RWPE1 (cell line): Measurements from ENCODE around the gene DOK1.

Source experiments
- CTCF ChIA-PET: fragments of 350-600 bp; sonication (Branson Sonifier 250); formaldehyde crosslinking; extraction: SDS; loops from one replicate; lab custom pipeline; 2021; lab: Yijun Ruan, JAX
- POLR2A ChIA-PET: fragments of 400-600 bp; formaldehyde crosslinking; extraction: SDS; loops from one replicate; lab custom pipeline; 2020; ENCODE audit warnings: antibody characterized with exemption; ENCODE audit not compliant: low non-redundant PET; lab: Yijun Ruan, JAX
- DNase-seq: peaks from one replicate; pipeline ENCODE4 v3.0.0; 2012; ENCODE audit warnings: low spot score
- H3K27ac ChIP-seq: fragments of 450-650 bp; 2 replicates; pipeline ENCODE4 v1.5.1; 2017
- TF ChIP-seq, protein P1 (sequence below): fragments of 450-650 bp; conservative IDR thresholded peaks from 2 replicates; pipeline ENCODE4 v1.5.1; 2017; ENCODE audit warnings: low read depth, mild to moderate bottlenecking

Gene DOK1

DNA sequence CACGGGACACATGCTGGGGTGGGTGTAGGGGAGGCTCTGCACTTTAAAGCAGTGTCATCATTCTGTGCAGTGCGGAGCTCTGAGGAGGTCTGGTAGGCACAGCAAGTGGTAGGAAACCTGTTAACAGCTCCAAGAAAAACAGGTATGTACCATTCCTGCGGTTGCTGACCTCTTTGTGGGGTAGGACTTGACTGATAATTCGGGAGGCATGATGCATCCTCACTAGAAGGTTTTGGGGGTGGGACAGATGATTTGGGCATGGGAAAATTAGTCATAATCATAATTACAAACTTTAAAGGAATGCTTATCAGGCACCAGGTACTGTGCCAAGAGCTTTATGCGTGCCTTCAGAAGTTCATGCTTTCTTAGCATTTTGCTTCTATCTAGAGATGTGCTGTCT, 9.7 kb downstream of the DOK1 start:
- DNase-seq, result peak; percentile 43
- ChIA-PET POLR2A (no interaction called here), CTCF (no interaction called here)
- H3K27ac ChIP-seq, result no peak overlapping the region
- TF ChIP-seq, protein P1, sequence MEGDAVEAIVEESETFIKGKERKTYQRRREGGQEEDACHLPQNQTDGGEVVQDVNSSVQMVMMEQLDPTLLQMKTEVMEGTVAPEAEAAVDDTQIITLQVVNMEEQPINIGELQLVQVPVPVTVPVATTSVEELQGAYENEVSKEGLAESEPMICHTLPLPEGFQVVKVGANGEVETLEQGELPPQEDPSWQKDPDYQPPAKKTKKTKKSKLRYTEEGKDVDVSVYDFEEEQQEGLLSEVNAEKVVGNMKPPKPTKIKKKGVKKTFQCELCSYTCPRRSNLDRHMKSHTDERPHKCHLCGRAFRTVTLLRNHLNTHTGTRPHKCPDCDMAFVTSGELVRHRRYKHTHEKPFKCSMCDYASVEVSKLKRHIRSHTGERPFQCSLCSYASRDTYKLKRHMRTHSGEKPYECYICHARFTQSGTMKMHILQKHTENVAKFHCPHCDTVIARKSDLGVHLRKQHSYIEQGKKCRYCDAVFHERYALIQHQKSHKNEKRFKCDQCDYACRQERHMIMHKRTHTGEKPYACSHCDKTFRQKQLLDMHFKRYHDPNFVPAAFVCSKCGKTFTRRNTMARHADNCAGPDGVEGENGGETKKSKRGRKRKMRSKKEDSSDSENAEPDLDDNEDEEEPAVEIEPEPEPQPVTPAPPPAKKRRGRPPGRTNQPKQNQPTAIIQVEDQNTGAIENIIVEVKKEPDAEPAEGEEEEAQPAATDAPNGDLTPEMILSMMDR, result no peak

DNA sequence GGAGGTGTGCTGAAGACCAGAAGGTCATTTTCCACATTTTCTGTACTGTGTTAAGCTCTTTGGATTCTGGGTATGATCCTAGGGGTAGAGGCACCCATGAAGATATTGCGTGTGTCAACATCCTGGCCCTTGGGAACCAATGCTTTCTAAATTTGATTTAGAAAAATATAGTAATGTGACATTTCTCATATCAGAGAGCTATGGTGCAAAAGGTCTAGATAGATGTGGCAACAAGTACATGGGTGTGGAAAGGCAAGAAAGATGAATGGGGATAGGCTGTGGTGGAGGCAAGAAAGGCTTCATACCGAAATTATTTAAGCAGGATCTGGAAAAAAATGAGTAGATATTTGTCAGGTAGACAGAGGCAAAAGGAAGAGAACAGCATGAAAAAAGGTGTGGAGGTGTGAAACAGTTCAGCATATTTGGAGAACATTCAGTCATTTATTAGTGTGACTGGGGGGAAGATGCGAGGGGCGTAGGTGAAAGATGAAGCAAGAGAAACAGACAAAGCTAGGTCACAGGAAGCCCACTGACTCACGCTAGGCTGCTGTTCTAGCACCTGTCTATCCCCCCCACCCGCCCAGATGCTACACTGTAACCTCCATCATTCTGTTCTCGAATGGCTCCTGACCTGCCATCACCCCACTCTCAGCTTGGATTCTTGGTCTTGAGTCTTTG, 11.7 kb downstream of the DOK1 start:
- POLR2A ChIA-PET, result no interaction called here
- no peak for DNase-seq
- TF ChIP-seq, protein P1, result no peak
- CTCF ChIA-PET, result interaction anchor here (0.7 to 1.1 kb wide), 3 partner anchors 34 to 310 kb away, joined by 3 to 5 read pairs (median 3); partner anchors contain the start of genes CCDC142 and TTC31
- peak overlapping the region; percentile 55; the same call in 1 of the 2 replicates for H3K27ac ChIP-seq

GRCh38 chr2:74566754-74567085, 12.2 kb downstream of the DOK1 start:
- H3K27ac ChIP-seq, result peak overlapping the region; percentile 55; the same call in 1 of the 2 replicates
- no peak for DNase-seq
- ChIA-PET CTCF (interaction anchor here (1.1 kb wide), 1 partner anchor 83 kb away, joined by 5 read pairs; the partner anchor contains the start of genes CCDC142 and TTC31), POLR2A (no interaction called here)
- TF ChIP-seq, protein P1, result no peak

DNA sequence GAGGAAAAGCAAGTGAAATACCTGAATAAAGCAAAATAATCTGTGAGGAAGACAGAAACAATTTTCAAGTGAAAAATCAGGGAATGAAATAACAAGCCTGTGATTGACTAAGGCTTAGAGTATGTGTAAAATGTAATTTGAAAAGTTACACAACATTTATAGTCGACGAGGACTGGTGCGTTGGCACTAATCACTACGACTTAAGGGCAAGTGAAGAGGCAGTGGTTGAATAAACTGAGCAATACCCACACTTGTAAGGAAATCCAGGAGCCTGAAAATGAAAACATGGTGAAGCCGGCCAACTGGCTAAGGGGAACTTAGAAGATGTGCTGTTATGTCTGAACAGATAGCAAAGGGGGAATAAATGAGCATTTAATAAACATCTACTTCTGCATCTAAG, 13.4 kb downstream of the DOK1 start:
- CTCF ChIA-PET, result interaction anchor here (0.6 to 1.2 kb wide), 2 partner anchors 20 to 23 kb away, joined by 4 to 5 read pairs; no protein-coding TSS in a partner anchor
- no peak overlapping the region for H3K27ac ChIP-seq
- TF ChIP-seq, protein P1, result no peak
- POLR2A ChIA-PET, result no interaction called here
- peak; percentile 74 for DNase-seq

- CTCF ChIA-PET, result no interaction called here
- TF ChIP-seq, protein P1, result no peak
Measured at GRCh38 chr2:74569686-74570085, 15.2 kb downstream of the DOK1 start.

DNA sequence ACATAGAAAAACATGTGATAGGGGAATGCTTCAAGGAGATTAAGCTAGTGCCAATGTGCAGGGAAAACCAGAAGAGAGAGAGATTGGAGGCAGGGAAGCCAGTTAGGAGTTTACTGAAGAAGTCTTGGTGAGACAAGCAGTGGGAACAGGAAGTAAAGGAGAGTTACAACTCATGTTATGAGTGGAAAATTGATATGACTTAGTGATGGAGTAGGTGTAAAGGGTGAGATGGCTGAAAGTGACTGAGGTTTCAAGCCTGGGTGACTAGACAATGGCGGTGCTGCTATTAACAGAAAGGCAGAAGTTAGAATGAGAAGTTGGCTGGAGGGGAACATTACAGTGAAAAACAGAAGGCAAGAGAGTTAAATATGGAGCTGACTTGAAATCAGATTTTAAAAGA, 16.5 kb downstream of the DOK1 start:
- TF ChIP-seq, protein P1, result no peak
- ChIA-PET POLR2A (no interaction called here), CTCF (interaction anchor here (1.1 kb wide), 1 partner anchor 9 kb away, joined by 4 read pairs; no protein-coding TSS in a partner anchor)
- no peak overlapping the region for H3K27ac ChIP-seq
- DNase-seq, result no peak

More at GRCh38 chr2:74569686-74570085, 15.2 kb downstream of the DOK1 start:
- DNase-seq, result no peak
- no peak overlapping the region for H3K27ac ChIP-seq
- POLR2A ChIA-PET, result no interaction called here
